Breast epithelium (tissue), 3 donors: ENCODE data around the gene PTH2.

Source experiments
- CTCF ChIP-seq, 3 donors: fragments of 450-650 bp; IDR thresholded peaks; one replicate each; pipeline ENCODE4 v1.5.1; 2016 to 2017; ENCODE audit warnings: antibody characterized with exemption in 3 of 3, mild to moderate bottlenecking in 3 of 3, moderate library complexity in 3 of 3
- POLR2A ChIP-seq: fragments of 450-650 bp; IDR thresholded peaks from one replicate; pipeline ENCODE4 v1.6.1; 2016; ENCODE audit warnings: antibody characterized with exemption, mild to moderate bottlenecking, moderate library complexity
- POLR2AphosphoS5 ChIP-seq, 3 donors: sonication (generic); formaldehyde crosslinking; IDR thresholded peaks; one replicate each; pipeline ENCODE4 v1.6.1; 2017; ENCODE audit warnings: antibody characterized with exemption in 3 of 3

- no peak for TF ChIP-seq CTCF (IDR thresholded peaks at IDR 0.05)
- no peak for TF ChIP-seq POLR2A
- TF ChIP-seq POLR2AphosphoS5 (IDR thresholded peaks at IDR 0.05): no peak
These were observed 15.7 kb downstream of the PTH2 start for GRCh38 chr19:49407482-49408015.
